Stomach (tissue), 4 donors: ENCODE results near the gene C2CD3.

Experiments
- POLR2A ChIP-seq, 4 donors: fragments of 450-650 bp; IDR thresholded peaks; one replicate each; pipeline ENCODE4 v1.6.1; 2016; ENCODE audit warnings: antibody characterized with exemption in 4 of 4, control low read depth in 2 of 4, mild to moderate bottlenecking in 1 of 4, moderate library complexity in 1 of 4
- TF ChIP-seq, protein P1 (sequence below), 7 experiments: fragments of 450-650 bp in 4 of 7; fragments of 200-600 bp in 3 of 7; sonication (generic) in 3 of 7; IDR thresholded peaks; one replicate each; pipeline ENCODE4 v1.5.1; 2016 to 2019; ENCODE audit warnings: antibody characterized with exemption in 7 of 7, control low read depth in 2 of 7, mild to moderate bottlenecking in 1 of 7

DNA sequence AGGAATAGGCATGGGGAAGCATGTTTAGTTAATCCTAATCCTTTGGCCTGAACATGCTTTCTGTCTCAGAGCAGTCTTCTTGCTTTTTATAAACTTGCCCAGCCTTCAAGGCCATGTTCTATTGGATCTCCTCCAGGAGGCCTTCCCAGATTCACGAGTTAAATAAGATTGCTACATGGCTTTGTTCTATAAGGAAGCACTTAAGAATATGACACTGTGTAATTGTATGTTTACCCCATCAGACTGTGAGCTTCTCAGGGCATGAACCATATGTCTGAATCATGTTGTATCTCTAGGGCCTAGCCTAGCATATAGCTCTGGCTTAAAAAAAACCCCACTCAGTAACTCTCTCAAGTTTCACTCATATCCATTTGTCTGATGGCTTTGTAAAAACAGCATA lies 135.5 kb downstream of the C2CD3 start:
- TF ChIP-seq, protein P1, sequence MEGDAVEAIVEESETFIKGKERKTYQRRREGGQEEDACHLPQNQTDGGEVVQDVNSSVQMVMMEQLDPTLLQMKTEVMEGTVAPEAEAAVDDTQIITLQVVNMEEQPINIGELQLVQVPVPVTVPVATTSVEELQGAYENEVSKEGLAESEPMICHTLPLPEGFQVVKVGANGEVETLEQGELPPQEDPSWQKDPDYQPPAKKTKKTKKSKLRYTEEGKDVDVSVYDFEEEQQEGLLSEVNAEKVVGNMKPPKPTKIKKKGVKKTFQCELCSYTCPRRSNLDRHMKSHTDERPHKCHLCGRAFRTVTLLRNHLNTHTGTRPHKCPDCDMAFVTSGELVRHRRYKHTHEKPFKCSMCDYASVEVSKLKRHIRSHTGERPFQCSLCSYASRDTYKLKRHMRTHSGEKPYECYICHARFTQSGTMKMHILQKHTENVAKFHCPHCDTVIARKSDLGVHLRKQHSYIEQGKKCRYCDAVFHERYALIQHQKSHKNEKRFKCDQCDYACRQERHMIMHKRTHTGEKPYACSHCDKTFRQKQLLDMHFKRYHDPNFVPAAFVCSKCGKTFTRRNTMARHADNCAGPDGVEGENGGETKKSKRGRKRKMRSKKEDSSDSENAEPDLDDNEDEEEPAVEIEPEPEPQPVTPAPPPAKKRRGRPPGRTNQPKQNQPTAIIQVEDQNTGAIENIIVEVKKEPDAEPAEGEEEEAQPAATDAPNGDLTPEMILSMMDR (IDR thresholded peaks at IDR 0.05), result no peak
- no peak for TF ChIP-seq POLR2A (IDR thresholded peaks at IDR 0.05)
